HG03103 (cell line): Measurements from ENCODE around the gene TCEAL1.

Source experiments
- ATAC-seq: cut with Tn5 transposase; IDR thresholded peaks from one replicate; pipeline ENCODE4 v1.9.1; 2021; ENCODE audit warnings: low read depth; ENCODE audit not compliant: unreplicated experiment

TCEAL1 gene

DNA sequence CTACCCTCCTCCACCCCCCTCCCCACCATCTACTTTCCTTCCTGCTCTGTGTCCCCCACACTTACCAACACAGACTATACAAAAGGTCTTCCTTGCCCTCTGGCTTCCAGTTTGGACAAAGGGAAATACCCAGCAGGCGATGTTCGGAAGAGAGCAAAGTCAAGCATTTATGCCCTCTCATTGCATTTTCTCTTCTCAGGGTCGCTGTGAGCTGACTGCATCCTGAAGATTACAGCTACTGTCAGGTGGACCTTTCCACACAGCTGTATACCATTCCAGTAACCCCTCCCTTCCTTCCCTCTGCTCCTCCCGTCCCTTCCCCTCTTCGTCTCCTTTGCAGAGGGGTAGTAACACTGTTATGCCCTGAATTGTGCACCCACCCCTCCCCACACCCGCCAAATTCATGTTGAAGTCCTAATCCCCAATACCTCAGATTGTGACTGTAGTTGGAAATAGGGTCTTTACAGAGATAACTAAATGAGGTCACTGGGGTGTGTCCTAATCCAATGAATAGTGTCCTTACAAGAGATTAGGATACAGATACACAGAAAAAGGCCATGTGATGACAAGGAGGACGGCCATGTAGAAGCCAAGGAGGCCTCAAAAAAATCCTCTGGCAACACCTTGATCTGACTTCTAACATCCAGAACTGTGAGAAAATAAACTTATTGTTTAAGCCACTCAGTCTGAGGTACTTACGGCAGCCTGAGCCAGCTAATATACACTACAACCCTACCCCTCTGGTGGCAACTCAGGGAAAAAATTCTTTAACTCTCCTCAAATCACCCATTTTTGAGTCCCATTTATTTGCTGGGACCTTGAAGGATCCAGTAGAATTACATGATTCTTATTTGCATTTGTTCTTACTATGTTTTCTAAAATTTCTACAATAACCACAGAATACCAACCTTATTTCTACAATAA is 46.0 kb downstream of the TCEAL1 start:
- ATAC-seq = no peak

DNA sequence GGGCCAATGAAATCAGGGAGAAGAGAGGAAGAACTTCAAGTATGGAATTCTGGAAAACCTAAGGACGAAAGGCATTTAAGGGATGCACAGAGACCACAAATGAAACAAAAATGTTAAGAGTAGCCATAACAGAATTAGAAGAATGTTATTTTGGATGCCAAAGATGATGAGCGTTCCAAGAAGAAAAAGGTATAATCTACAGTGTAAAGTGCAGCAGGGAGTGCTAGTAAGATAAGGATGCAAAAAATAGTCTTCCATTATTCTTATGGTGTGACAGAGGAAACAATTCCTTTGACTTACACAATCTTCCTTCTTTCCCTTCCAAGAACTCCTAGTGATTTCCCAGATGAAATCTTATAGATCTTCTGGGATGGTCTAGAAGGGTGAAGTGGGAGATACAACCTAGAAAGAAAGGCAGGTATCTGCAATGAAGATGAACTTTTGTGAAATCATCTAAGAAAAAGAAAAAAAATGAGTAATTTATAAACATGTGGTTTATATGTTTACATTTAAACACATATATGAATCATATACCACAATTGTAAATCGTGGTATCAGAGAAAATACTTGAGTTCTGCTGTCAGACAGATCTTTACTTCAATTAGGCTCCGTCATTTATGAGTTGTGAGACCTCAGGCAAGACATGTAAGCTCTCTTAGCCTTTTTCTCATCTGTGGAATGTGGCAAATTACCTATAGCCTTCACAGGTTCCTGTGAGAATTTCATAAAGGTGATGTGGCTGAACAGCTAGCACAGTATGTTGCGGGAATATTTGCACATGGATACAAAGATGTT is 49.6 kb downstream of the TCEAL1 start:
- ATAC-seq = no peak
